ENCODE results near the gene TTC29. TPM values are rescaled to one million over a fixed set of nuclear protein-coding genes. Genes with fewer than 3 reads are reported as not detected.

TTC29 gene
- total and polyA plus RNA-seq, 9 of the 15 experiments (the other 6 are each of a cell fraction or from before 2014, with no cell fraction given), result 0.04 TPM; not detected in 8

- Histone ChIP-seq H3K27ac (ENCODE audit: extremely low read depth, low read depth, low read length) (no peak overlapping the region), H3K9ac (ENCODE audit: insufficient read depth in 1 of 2, low read depth in 2 of 2, low read length in 2 of 2) (no peak overlapping the region), H3K9me1 (ENCODE audit: control insufficient read depth, insufficient read depth, low read length) (no peaks in the 10 kb centered on the region), H3K27me3 (ENCODE audit: control insufficient read depth in 2 of 2, insufficient read depth in 2 of 2, low read length in 2 of 2) (no peaks in the 10 kb centered on the region), H3K79me2 (ENCODE audit: control insufficient read depth, insufficient read depth, low read length) (no peaks in the 10 kb centered on the region), H3K4me1 (replicated peaks in 1 of 2; ENCODE audit: control insufficient read depth in 2 of 2, insufficient read depth in 2 of 2, low read length in 2 of 2) (no peaks in the 10 kb centered on the region), H3K9me3 (replicated peaks; ENCODE audit: control insufficient read depth, insufficient read depth, low read depth, low read length) (no peaks in the 10 kb centered on the region), H4K20me1 (replicated peaks; ENCODE audit: control insufficient read depth, insufficient read depth, low read length) (no peaks in the 10 kb centered on the region), H3K36me3 (ENCODE audit: control insufficient read depth, insufficient read depth, low read length) (no peaks in the 10 kb centered on the region), H2AFZ (ENCODE audit: low read depth, low read length) (no peak overlapping the region), H3K4me2 (ENCODE audit: insufficient read depth, low read length) (no peak overlapping the region), H3K4me3 (no peak overlapping the region)
- POLR2A ChIA-PET, result no interaction called here
- FAIRE-seq, result no peak
- CTCF ChIA-PET (ENCODE audit: low intra/inter-chr PET ratio), result no interaction called here
- BruUV-seq (replicated peaks), result no TSS peak
- DNase-seq (ENCODE audit: extremely low read depth in 1 of 4, low spot score in 3 of 4), result no peak
- TF ChIP-seq HNRNPK (IDR thresholded peaks at IDR 0.05; ENCODE audit: low read depth, low read length, poor library complexity, severe bottlenecking) (no peak), HLTF (IDR thresholded peaks at IDR 0.05) (no peak)
- no peak for ATAC-seq
- WGBS (ENCODE audit: insufficient coverage, low coverage, missing lambda C conversion rate), result 0% methylated on average over 3 of the region's 3 CpGs
- intact Hi-C loops (cut with micrococcal nuclease) (no loop called here), in situ Hi-C loops (cut with MboI) (no loop called here)
These were observed 88.4 kb downstream of the TTC29 start for GRCh38 chr4:146857298-146857697.

- ATAC-seq (no peak), FAIRE-seq (no peak), DNase-seq (ENCODE audit: extremely low read depth in 1 of 4, low spot score in 3 of 4) (no peak)
- POLR2A ChIA-PET, result no interaction called here
- H4K20me1 ChIP-seq (replicated peaks; ENCODE audit: control insufficient read depth, insufficient read depth, low read length), result no peaks in the 10 kb centered on the region
- H3K4me1 ChIP-seq (replicated peaks in 1 of 2; ENCODE audit: control insufficient read depth in 2 of 2, insufficient read depth in 2 of 2, low read length in 2 of 2), result no peaks in the 10 kb centered on the region
- no peak overlapping the region for H2AFZ ChIP-seq (ENCODE audit: low read depth, low read length)
- no peaks in the 10 kb centered on the region for H3K9me3 ChIP-seq (replicated peaks; ENCODE audit: control insufficient read depth, insufficient read depth, low read depth, low read length)
- H3K27me3 ChIP-seq (ENCODE audit: control insufficient read depth in 2 of 2, insufficient read depth in 2 of 2, low read length in 2 of 2), result no peaks in the 10 kb centered on the region
- intact Hi-C loops (cut with micrococcal nuclease), result no loop called here
- H3K4me2 ChIP-seq (ENCODE audit: insufficient read depth, low read length), result no peak overlapping the region
- no peaks in the 10 kb centered on the region for H3K36me3 ChIP-seq (ENCODE audit: control insufficient read depth, insufficient read depth, low read length)
- in situ Hi-C loops (cut with MboI), result no loop called here
- BruUV-seq (replicated peaks), result no TSS peak
- H3K79me2 ChIP-seq (ENCODE audit: control insufficient read depth, insufficient read depth, low read length), result no peaks in the 10 kb centered on the region
- CTCF ChIA-PET (ENCODE audit: low intra/inter-chr PET ratio), result interaction anchor here (0.6 kb wide), 1 partner anchor 99 kb away, joined by 5 read pairs; no protein-coding TSS in a partner anchor
- WGBS (ENCODE audit: insufficient coverage, low coverage, missing lambda C conversion rate), result 0% methylated on average over 4 of the region's 4 CpGs
- H3K4me3 ChIP-seq, result no peak overlapping the region
- TF ChIP-seq KDM1A (IDR thresholded peaks at IDR 0.05) (no peak), HDAC2 (IDR thresholded peaks at IDR 0.05) (no peak), ZNF224 (CRISPR knock-in tag; IDR thresholded peaks at IDR 0.05) (no peak), ZBTB33 (CRISPR knock-in tag; IDR thresholded peaks at IDR 0.05) (no peak), TARDBP (IDR thresholded peaks at IDR 0.05) (no peak), ZMIZ1 (IDR thresholded peaks at IDR 0.05; ENCODE audit: low read depth in 2 of 2, low read length in 2 of 2) (no peak)
- no peaks in the 10 kb centered on the region for H3K9me1 ChIP-seq (ENCODE audit: control insufficient read depth, insufficient read depth, low read length)
- no peak overlapping the region for H3K9ac ChIP-seq (ENCODE audit: insufficient read depth in 1 of 2, low read depth in 2 of 2, low read length in 2 of 2)
- no peak overlapping the region for H3K27ac ChIP-seq (ENCODE audit: extremely low read depth, low read depth, low read length)
These were observed 89.9 kb downstream of the TTC29 start for GRCh38 chr4:146855761-146856160.
